Epithelial cell of esophagus (primary cell): ENCODE results near the gene NFAM1.

Source experiments
- DNase-seq: peaks from one replicate; pipeline ENCODE4 v3.0.0; 2010; ENCODE audit warnings: low read depth
- H3K4me3 ChIP-seq: 2 replicates; pipeline ENCODE4 v1.5.1; 2011; ENCODE audit warnings: mild to moderate bottlenecking, low read length, control low read depth
- TF ChIP-seq, protein P1 (sequence below): IDR thresholded peaks from 2 replicates; pipeline ENCODE4 v1.5.1; 2011; ENCODE audit warnings: low read depth, mild to moderate bottlenecking, low read length, control low read depth, inconsistent platforms; ENCODE audit not compliant: insufficient read depth; ENCODE audit errors: missing control alignments

NFAM1 gene

GRCh38 chr22:42432020-42432596 lies at the start of gene NFAM1:
NFAM1 (minus strand) TSS chr22:42432403; CDS start chr22:42432357, 46 bp downstream.
- DNase-seq: no peak
- TF ChIP-seq, protein P1, sequence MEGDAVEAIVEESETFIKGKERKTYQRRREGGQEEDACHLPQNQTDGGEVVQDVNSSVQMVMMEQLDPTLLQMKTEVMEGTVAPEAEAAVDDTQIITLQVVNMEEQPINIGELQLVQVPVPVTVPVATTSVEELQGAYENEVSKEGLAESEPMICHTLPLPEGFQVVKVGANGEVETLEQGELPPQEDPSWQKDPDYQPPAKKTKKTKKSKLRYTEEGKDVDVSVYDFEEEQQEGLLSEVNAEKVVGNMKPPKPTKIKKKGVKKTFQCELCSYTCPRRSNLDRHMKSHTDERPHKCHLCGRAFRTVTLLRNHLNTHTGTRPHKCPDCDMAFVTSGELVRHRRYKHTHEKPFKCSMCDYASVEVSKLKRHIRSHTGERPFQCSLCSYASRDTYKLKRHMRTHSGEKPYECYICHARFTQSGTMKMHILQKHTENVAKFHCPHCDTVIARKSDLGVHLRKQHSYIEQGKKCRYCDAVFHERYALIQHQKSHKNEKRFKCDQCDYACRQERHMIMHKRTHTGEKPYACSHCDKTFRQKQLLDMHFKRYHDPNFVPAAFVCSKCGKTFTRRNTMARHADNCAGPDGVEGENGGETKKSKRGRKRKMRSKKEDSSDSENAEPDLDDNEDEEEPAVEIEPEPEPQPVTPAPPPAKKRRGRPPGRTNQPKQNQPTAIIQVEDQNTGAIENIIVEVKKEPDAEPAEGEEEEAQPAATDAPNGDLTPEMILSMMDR: no peak
- no peak within 1 kb of the TSS for H3K4me3 ChIP-seq

DNA sequence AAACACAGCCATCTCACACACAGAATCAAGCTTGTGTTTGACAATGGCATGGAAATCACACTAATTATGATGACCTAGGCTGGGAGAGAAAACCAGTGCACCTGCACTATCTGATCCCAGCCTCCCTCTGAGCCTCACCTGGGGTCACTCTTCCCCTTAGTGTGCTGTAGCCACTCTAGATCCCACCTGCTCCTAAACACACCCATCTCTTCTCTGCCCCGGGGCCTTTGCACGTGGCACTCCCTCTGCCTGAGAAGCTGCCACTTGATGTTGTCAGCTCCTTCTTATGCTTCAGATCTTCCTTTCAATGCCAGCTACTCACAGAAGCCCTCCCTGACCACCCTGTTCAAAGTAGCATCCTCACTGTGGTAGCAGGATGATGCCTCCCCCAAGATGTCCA lies 42.9 kb upstream of the NFAM1 start:
- H3K4me3 ChIP-seq: no peak overlapping the region
- no peak for DNase-seq
- TF ChIP-seq, protein P1: no peak

DNA sequence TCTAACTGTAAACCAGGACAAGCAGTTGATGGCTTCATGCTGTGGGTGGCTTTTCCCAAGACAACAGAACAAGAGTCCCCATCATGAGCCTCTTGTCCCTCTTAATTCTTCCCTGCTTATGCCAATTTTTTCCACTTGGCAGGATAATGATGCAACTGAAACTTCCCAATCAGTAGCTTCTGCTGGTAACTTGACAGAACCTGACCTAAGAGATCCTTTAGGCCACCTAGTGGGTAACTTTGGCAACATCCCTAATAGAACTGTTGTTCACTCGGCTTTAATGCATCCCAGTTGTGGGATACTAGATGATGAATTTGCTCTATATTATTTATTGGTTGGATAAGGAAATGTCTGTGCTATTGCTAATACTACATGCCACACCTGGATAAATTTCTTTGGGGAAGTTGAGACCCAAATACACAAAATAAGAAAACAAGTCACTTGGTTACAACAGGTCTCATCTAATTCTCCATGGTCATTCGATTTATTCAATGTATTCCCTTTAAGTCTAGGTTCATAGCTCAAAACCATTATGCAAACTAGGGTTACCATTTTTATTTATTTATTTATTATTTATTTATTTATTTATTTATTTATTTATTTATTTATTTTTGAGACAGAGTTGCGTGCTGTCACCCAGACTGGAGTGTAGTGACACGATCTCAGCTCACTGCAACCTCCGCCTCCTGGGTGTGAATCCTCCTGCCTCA lies 41.4 kb upstream of the NFAM1 start:
- peak; percentile 75 for DNase-seq
- H3K4me3 ChIP-seq: no peak overlapping the region
- TF ChIP-seq, protein P1: peak; percentile 85

- no peak for DNase-seq
- H3K4me3 ChIP-seq: no peak overlapping the region
- TF ChIP-seq, protein P1: no peak
Observed at GRCh38 chr22:42472671-42473070, 40.5 kb upstream of the NFAM1 start.

- H3K4me3 ChIP-seq: no peak overlapping the region
- TF ChIP-seq, protein P1: no peak
- DNase-seq: no peak
Observed at GRCh38 chr22:42471441-42471840, 39.2 kb upstream of the NFAM1 start.

GRCh38 chr22:42470366-42471082 lies 38.3 kb upstream of the NFAM1 start:
- no peak for DNase-seq
- TF ChIP-seq, protein P1: no peak

GRCh38 chr22:42468841-42469240 lies 36.6 kb upstream of the NFAM1 start:
- no peak overlapping the region for H3K4me3 ChIP-seq
- DNase-seq: peak; percentile 37
- TF ChIP-seq, protein P1: no peak

More at GRCh38 chr22:42470366-42471082, 38.3 kb upstream of the NFAM1 start:
- no peak overlapping the region for H3K4me3 ChIP-seq
